Activated B cell treated with CpG ODN at 0.5 μM for 24 hours (primary cell): ENCODE results near the gene SMTN. TPM values are rescaled to one million over a fixed set of nuclear protein-coding genes. Genes with fewer than 3 reads are reported as not detected.

Source experiments
- ATAC-seq: fragments of 200-7000 bp; cut with Tn5 transposase; one replicate; pipeline ENCODE4 v1.10.0; 2021; ENCODE audit warnings: low read depth, mild to moderate bottlenecking, moderate library complexity
- CTCF ChIA-PET: fragments of 350-600 bp; sonication (Branson Sonifier 250); formaldehyde crosslinking; loops from one replicate; lab custom pipeline; 2021; ENCODE audit warnings: antibody characterized with exemption; lab: Charles Lee
- POLR2A ChIA-PET: fragments of 350-600 bp; sonication (Branson Sonifier 250); formaldehyde crosslinking; loops from one replicate; lab custom pipeline; 2021; ENCODE audit warnings: antibody characterized with exemption; lab: Charles Lee
- DNase-seq: peaks from one replicate; pipeline ENCODE4 v3.0.0; 2022
- H3K27ac Mint-ChIP-seq: one replicate; pipeline ENCODE4 v1.8.0; 2020; ENCODE audit warnings: mixed read lengths
- H3K27me3 Mint-ChIP-seq: one replicate; pipeline ENCODE4 v1.8.0; 2021; ENCODE audit warnings: mixed read lengths
- H3K36me3 Mint-ChIP-seq: one replicate; pipeline ENCODE4 v1.8.0; 2021; ENCODE audit warnings: low read depth, mixed read lengths
- H3K4me1 Mint-ChIP-seq: one replicate; pipeline ENCODE4 v1.8.0; 2021; ENCODE audit warnings: mixed read lengths
- H3K4me3 Mint-ChIP-seq: one replicate; pipeline ENCODE4 v1.8.0; 2020; ENCODE audit warnings: mild to moderate bottlenecking, mixed read lengths
- H3K9me3 Mint-ChIP-seq: one replicate; pipeline ENCODE4 v1.8.0; 2020; ENCODE audit warnings: mixed read lengths
- CTCF ChIP-seq: fragments of 200-600 bp; IDR thresholded peaks from one replicate; pipeline ENCODE4 v1.8.0; 2022; ENCODE audit warnings: antibody characterized with exemption, mild to moderate bottlenecking
- intact Hi-C: fragments of 100-400 bp; cut with micrococcal nuclease; formaldehyde crosslinking; loops from one replicate; pipeline ENCODE4 v1.15.1; 2024
- total RNA-seq: library from RNA; stranded (reverse); gene quantifications from 2 replicates; pipeline ENCODE4 v1.2.3, GENCODE V29; 2022

Gene SMTN
- total RNA-seq, 1 donor from 2014 or later: 3.1 TPM

- TF ChIP-seq CTCF: peak; percentile 49
These were observed 3.8 kb downstream of the SMTN start for GRCh38 chr22:31084811-31085492.

GRCh38 chr22:31085493-31085824 is 4.3 kb downstream of the SMTN start:
- Mint-ChIP-seq H3K9me3 (no peaks in the 10 kb centered on the region), H3K27ac (peak overlapping the region; percentile 80), H3K4me3 (peak overlapping the region; percentile 83), H3K36me3 (no peaks in the 10 kb centered on the region), H3K27me3 (no peaks in the 10 kb centered on the region), H3K4me1 (peaks cover 54% of the 10 kb centered on the region)
- ChIA-PET POLR2A (interaction anchor here (0.8 to 4.3 kb wide), 9 partner anchors 18 to 662 kb away, joined by 3 to 41 read pairs (median 6); partner anchors contain the start of genes MORC2, RNF185, SELENOM and SLC35E4), CTCF (interaction anchor here (0.6 to 2.9 kb wide), 8 partner anchors 11 to 451 kb away, joined by 3 to 15 read pairs (median 8); partner anchors contain the start of genes SELENOM and TUG1)
- no peak for DNase-seq
- ATAC-seq: peak; percentile 1
- intact Hi-C loops: loop anchor here (1.0 to 10.0 kb wide), 6 partner anchors 75 to 661 kb away; partner anchors contain the start of genes DUSP18, MTFP1, RNF185 and SFI1
- no peak for TF ChIP-seq CTCF

More at GRCh38 chr22:31084811-31085492, 3.8 kb downstream of the SMTN start:
- no peaks in the 10 kb centered on the region for H3K36me3 Mint-ChIP-seq
- no peaks in the 10 kb centered on the region for H3K9me3 Mint-ChIP-seq
- H3K4me1 Mint-ChIP-seq: peaks cover 51% of the 10 kb centered on the region
- intact Hi-C loops: loop anchor here (1.0 to 10.0 kb wide), 12 partner anchors 22 to 818 kb away; partner anchors contain the start of genes DUSP18, LIMK2, MTFP1 and OSM
- H3K27me3 Mint-ChIP-seq: no peaks in the 10 kb centered on the region
- ChIA-PET CTCF (interaction anchor here (0.6 to 2.9 kb wide), 9 partner anchors 11 to 452 kb away, joined by 3 to 15 read pairs (median 7); partner anchors contain the start of genes SELENOM and TUG1), POLR2A (interaction anchor here (0.8 to 4.3 kb wide), 13 partner anchors 18 to 661 kb away, joined by 3 to 41 read pairs (median 4); partner anchors contain the start of genes MORC2, PATZ1, RNF185 and SELENOM)
- peak; percentile 78 for ATAC-seq
- peak; percentile 83 for DNase-seq
- H3K4me3 Mint-ChIP-seq: peak overlapping the region; percentile 86
- peak overlapping the region; percentile 80 for H3K27ac Mint-ChIP-seq

DNA sequence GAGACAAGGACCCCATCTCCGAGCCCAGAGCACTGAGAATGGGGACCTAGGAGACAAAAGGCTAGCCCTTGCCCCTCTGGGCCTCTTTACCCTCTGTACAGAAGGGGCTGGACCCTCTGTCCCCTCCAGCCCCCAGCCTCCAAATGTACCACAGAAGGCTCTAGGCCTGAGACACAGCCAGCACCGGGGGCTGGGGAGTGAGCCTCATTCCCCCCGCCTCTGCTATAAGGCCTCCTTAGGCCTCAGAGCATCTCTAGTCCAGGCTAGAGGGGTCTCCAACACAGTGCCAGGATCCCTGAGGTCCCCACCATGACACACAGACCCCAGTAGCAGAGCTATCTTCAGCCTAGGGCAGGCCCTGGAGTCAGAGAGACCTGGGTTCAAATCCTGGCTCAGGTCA is 4.8 kb downstream of the SMTN start:
- DNase-seq: no peak
- no peak for TF ChIP-seq CTCF
- no peaks in the 10 kb centered on the region for H3K36me3 Mint-ChIP-seq
- intact Hi-C loops: loop anchor here (1.0 to 10.0 kb wide), 6 partner anchors 75 to 661 kb away; partner anchors contain the start of genes DUSP18, MTFP1, RNF185 and SFI1
- ATAC-seq: no peak
- peak overlapping the region; percentile 80 for H3K27ac Mint-ChIP-seq
- H3K4me3 Mint-ChIP-seq: no peak overlapping the region
- no peaks in the 10 kb centered on the region for H3K9me3 Mint-ChIP-seq
- H3K27me3 Mint-ChIP-seq: no peaks in the 10 kb centered on the region
- POLR2A ChIA-PET: interaction anchor here (2.6 to 4.3 kb wide), 2 partner anchors 74 to 117 kb away, joined by 14 to 41 read pairs; partner anchors contain the start of genes MORC2, RNF185 and TUG1
- CTCF ChIA-PET: interaction anchor here (1.5 to 2.9 kb wide), 3 partner anchors 22 to 452 kb away, joined by 8 to 15 read pairs (median 8); partner anchors contain the start of gene SELENOM
- peaks cover 54% of the 10 kb centered on the region for H3K4me1 Mint-ChIP-seq

- Mint-ChIP-seq H3K36me3 (no peaks in the 10 kb centered on the region), H3K4me1 (peaks cover 49% of the 10 kb centered on the region), H3K4me3 (peak overlapping the region; percentile 15), H3K27me3 (no peaks in the 10 kb centered on the region), H3K27ac (no peak overlapping the region), H3K9me3 (no peaks in the 10 kb centered on the region)
- ChIA-PET CTCF (interaction anchor here (2.9 kb wide), 1 partner anchor 21 kb away, joined by 15 read pairs; the partner anchor contains the start of gene SELENOM), POLR2A (interaction anchor here (0.6 to 1.4 kb wide), 2 partner anchors 73 to 237 kb away, joined by 4 to 7 read pairs; partner anchors contain the start of gene RNF185)
- DNase-seq (no peak), ATAC-seq (no peak)
- intact Hi-C loops: loop anchor here (10.0 kb wide), 3 partner anchors 408 to 662 kb away; partner anchors contain the start of genes DUSP18, MTFP1 and SFI1
- TF ChIP-seq CTCF: no peak
These were observed 5.7 kb downstream of the SMTN start for GRCh38 chr22:31086703-31087330.
